ENCODE measurements around the gene TMC1.
A peak's percentile ranks its signal among the peaks of the same experiment; 100 is the strongest.

Gene TMC1

DNA sequence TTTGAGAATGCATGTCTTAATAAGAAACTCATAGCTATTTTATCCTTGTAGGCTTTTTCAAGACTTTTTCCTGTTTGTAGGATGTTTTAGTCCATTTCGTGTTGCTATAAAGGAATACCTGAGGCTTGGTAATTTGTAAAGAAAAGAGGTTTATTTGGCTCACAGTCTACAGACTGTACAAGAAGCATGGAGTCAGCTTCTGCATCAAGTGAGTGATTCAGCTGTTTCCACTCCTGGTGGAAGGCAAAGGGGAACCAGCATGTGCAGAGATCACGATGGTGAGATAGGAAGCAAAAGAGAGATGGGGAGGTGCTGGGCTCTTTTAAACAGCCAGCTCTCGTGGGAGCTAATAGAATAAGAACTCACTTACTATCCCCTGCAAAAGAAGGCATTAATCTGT lies 254.2 kb downstream of the TMC1 start:
- Histone ChIP-seq H3K4ac (ENCODE audit: low read depth in 1 of 2, low read length in 2 of 2) (no peak overlapping the region), H2BK15ac (ENCODE audit: low read depth, poor library complexity, severe bottlenecking) (no peak overlapping the region), H4K8ac (ENCODE audit: low read length) (no peak overlapping the region), H3K27me3 (ENCODE audit: control insufficient read depth in 1 of 2, insufficient read depth in 1 of 2, low read length in 2 of 2) (peaks cover 0 to 5% of the 10 kb centered on the region in 2 experiments), H4K91ac (ENCODE audit: low read length) (no peak overlapping the region), H3K18ac (ENCODE audit: low read depth in 1 of 2, low read length in 2 of 2) (no peak overlapping the region), H3K9me3 (ENCODE audit: control insufficient read depth, low read length) (no peaks in the 10 kb centered on the region), H3K4me2 (ENCODE audit: low read length, poor library complexity, severe bottlenecking) (no peak overlapping the region), H3K4me3 (ENCODE audit: insufficient read depth in 1 of 2, low read depth in 1 of 2, low read length in 2 of 2) (no peak overlapping the region), H2AK5ac (ENCODE audit: low read length, severe bottlenecking) (no peak overlapping the region), H3K23ac (ENCODE audit: low read length in 2 of 2) (no peak overlapping the region), H2BK120ac (ENCODE audit: low read depth, low read length) (no peak overlapping the region), H3K36me3 (ENCODE audit: control insufficient read depth in 1 of 2, insufficient read depth in 2 of 2, low read depth in 1 of 2, low read length in 2 of 2) (no peaks in the 10 kb centered on the region), H3K79me1 (replicated peaks; ENCODE audit: low read length, poor library complexity, severe bottlenecking) (no peaks in the 10 kb centered on the region), H2BK5ac (ENCODE audit: low read depth, low read length, poor library complexity, severe bottlenecking) (no peak overlapping the region), H2AFZ (ENCODE audit: low read depth, low read length) (no peak overlapping the region), H3K4me1 (ENCODE audit: control insufficient read depth, insufficient read depth, low read depth, low read length) (no peaks in the 10 kb centered on the region), H2BK12ac (ENCODE audit: low read length in 2 of 2) (no peak overlapping the region), H3K9ac (ENCODE audit: low read length) (no peak overlapping the region), H3K14ac (ENCODE audit: low read length in 2 of 2) (no peak overlapping the region), H3K27ac (ENCODE audit: low read length, poor library complexity, severe bottlenecking) (no peak overlapping the region)
- WGBS, result 41% methylated on average over 2 of the region's 3 CpGs
- DNase-seq, result no peak

DNA sequence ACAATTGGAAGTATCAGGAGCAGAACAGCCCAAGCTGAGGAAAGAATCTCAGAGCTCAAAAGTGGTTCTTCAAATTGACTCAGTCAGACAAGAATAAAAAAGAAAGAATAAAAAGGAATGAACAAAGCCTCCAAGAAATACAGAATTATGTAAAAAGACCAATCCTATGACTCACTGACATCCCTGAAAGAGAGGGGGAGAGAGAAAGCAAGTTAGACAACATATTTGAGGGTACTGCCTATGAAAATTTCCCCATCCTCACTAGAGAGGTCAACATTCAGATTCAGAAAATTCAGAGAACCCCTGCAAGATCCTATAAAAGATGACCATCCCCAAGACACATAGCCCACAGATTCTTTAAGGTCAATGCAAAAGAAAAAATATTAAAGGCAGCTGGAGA lies 258.2 kb downstream of the TMC1 start:
- Histone ChIP-seq H2AFZ (ENCODE audit: low read depth, low read length) (no peak overlapping the region), H3K27me3 (ENCODE audit: control insufficient read depth in 1 of 2, insufficient read depth in 1 of 2, low read length in 2 of 2) (peaks cover 0 to 5% of the 10 kb centered on the region in 2 experiments), H3K9me3 (ENCODE audit: control insufficient read depth, low read length) (peaks cover 7% of the 10 kb centered on the region), H2BK120ac (ENCODE audit: low read depth, low read length) (no peak overlapping the region), H2AK5ac (ENCODE audit: low read length, severe bottlenecking) (no peak overlapping the region), H3K27ac (ENCODE audit: low read length, poor library complexity, severe bottlenecking) (no peak overlapping the region), H3K23ac (ENCODE audit: low read length in 2 of 2) (no peak overlapping the region), H3K4me3 (ENCODE audit: insufficient read depth in 1 of 2, low read depth in 1 of 2, low read length in 2 of 2) (no peak overlapping the region), H3K4me2 (ENCODE audit: low read length, poor library complexity, severe bottlenecking) (no peak overlapping the region), H3K14ac (ENCODE audit: low read length in 2 of 2) (no peak overlapping the region), H3K18ac (ENCODE audit: low read depth in 1 of 2, low read length in 2 of 2) (no peak overlapping the region), H3K9ac (ENCODE audit: low read length) (no peak overlapping the region), H2BK12ac (ENCODE audit: low read length in 2 of 2) (no peak overlapping the region), H2BK5ac (ENCODE audit: low read depth, low read length, poor library complexity, severe bottlenecking) (no peak overlapping the region), H4K91ac (ENCODE audit: low read length) (no peak overlapping the region), H3K79me1 (replicated peaks; ENCODE audit: low read length, poor library complexity, severe bottlenecking) (no peaks in the 10 kb centered on the region), H2BK15ac (ENCODE audit: low read depth, poor library complexity, severe bottlenecking) (no peak overlapping the region), H3K4me1 (ENCODE audit: control insufficient read depth, insufficient read depth, low read depth, low read length) (no peaks in the 10 kb centered on the region), H3K36me3 (ENCODE audit: control insufficient read depth in 1 of 2, insufficient read depth in 2 of 2, low read depth in 1 of 2, low read length in 2 of 2) (no peaks in the 10 kb centered on the region), H4K8ac (ENCODE audit: low read length) (no peak overlapping the region), H3K4ac (ENCODE audit: low read depth in 1 of 2, low read length in 2 of 2) (no peak overlapping the region)
- DNase-seq, result no peak

DNA sequence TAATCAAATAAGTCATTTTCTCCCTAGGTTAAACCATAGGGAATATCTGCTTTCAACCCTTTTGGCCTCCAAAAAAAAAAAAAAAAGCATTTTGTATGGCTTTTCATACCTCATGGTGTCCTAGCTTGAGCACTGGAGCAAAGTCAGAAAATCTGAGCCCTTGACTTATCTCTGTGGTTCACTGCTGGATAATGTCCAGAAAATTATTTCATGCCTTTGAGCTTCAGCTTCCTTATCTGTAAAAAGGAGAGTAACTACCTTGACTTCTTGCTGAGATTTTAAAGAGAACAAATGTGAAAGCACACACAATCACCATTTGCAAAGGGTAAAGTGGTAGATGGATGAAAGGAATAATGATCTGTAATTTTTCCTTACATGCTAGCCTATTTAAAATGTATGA lies 265.5 kb downstream of the TMC1 start:
- Histone ChIP-seq H4K8ac (ENCODE audit: low read length) (no peak overlapping the region), H4K91ac (ENCODE audit: low read length) (no peak overlapping the region), H2BK15ac (ENCODE audit: low read depth, poor library complexity, severe bottlenecking) (no peak overlapping the region), H3K23ac (ENCODE audit: low read length in 2 of 2) (no peak overlapping the region), H3K36me3 (ENCODE audit: control insufficient read depth in 1 of 2, insufficient read depth in 2 of 2, low read depth in 1 of 2, low read length in 2 of 2) (no peaks in the 10 kb centered on the region), H3K79me1 (replicated peaks; ENCODE audit: low read length, poor library complexity, severe bottlenecking) (no peaks in the 10 kb centered on the region), H3K27me3 (ENCODE audit: control insufficient read depth in 1 of 2, insufficient read depth in 1 of 2, low read length in 2 of 2) (no peaks in the 10 kb centered on the region), H3K9me3 (ENCODE audit: control insufficient read depth, low read length) (peaks cover 7% of the 10 kb centered on the region), H3K4ac (ENCODE audit: low read depth in 1 of 2, low read length in 2 of 2) (no peak overlapping the region), H2BK120ac (ENCODE audit: low read depth, low read length) (no peak overlapping the region), H3K4me3 (ENCODE audit: insufficient read depth in 1 of 2, low read depth in 1 of 2, low read length in 2 of 2) (no peak overlapping the region), H3K4me1 (ENCODE audit: control insufficient read depth, insufficient read depth, low read depth, low read length) (no peaks in the 10 kb centered on the region), H3K27ac (ENCODE audit: low read length, poor library complexity, severe bottlenecking) (no peak overlapping the region), H3K9ac (ENCODE audit: low read length) (no peak overlapping the region), H2AK5ac (ENCODE audit: low read length, severe bottlenecking) (no peak overlapping the region), H3K4me2 (ENCODE audit: low read length, poor library complexity, severe bottlenecking) (no peak overlapping the region), H2AFZ (ENCODE audit: low read depth, low read length) (no peak overlapping the region), H3K14ac (ENCODE audit: low read length in 2 of 2) (no peak overlapping the region), H2BK12ac (ENCODE audit: low read length in 2 of 2) (no peak overlapping the region), H2BK5ac (ENCODE audit: low read depth, low read length, poor library complexity, severe bottlenecking) (no peak overlapping the region), H3K18ac (ENCODE audit: low read depth in 1 of 2, low read length in 2 of 2) (no peak overlapping the region)
- DNase-seq, result no peak

DNA sequence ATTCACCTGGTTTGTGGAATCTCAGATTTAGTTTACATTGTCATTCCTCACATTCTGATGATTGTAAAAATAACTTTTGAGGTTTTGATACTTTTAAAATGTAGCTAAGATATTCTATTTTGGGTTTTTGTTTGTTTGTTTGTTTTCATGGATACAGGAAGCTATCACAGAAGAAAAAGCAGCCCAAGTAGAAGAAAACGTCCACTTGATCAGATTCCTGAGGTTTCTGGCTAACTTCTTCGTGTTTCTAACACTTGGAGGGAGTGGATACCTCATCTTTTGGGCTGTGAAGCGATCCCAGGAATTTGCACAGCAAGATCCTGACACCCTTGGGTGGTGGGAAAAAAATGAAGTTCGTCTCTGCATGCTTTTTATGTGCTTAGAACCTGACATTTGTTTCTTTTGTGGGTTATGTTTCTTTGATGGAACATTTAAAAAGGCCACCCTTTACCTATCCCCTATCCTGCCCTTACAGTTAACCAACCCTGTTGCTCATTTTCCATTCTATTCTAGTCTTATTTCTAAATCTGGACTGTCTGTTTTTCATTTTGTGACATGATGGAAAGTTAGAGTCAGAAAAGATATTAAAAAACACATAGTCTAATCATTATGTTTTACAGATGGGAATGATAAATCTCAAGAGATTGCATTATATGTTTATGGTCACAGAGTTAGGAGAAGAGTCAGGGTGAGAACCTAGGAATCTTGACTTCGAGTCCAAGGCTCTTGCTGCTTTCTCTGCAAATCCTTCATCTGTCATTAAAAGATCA lies 267.7 kb downstream of the TMC1 start:
- no peak overlapping the region for H2BK12ac ChIP-seq (ENCODE audit: low read length in 2 of 2)
- H3K9ac ChIP-seq (ENCODE audit: low read length), result peak overlapping the region; percentile 41
- H2AFZ ChIP-seq (ENCODE audit: low read depth, low read length), result no peak overlapping the region
- H2AK5ac ChIP-seq (ENCODE audit: low read length, severe bottlenecking), result no peak overlapping the region
- no peak overlapping the region for H3K4ac ChIP-seq (ENCODE audit: low read depth in 1 of 2, low read length in 2 of 2)
- no peaks in the 10 kb centered on the region for H3K4me1 ChIP-seq (ENCODE audit: control insufficient read depth, insufficient read depth, low read depth, low read length)
- H3K4me3 ChIP-seq (ENCODE audit: insufficient read depth in 1 of 2, low read depth in 1 of 2, low read length in 2 of 2), result no peak overlapping the region
- no peak overlapping the region for H4K91ac ChIP-seq (ENCODE audit: low read length)
- H3K4me2 ChIP-seq (ENCODE audit: low read length, poor library complexity, severe bottlenecking), result no peak overlapping the region
- no peak overlapping the region for H3K18ac ChIP-seq (ENCODE audit: low read depth in 1 of 2, low read length in 2 of 2)
- no peak overlapping the region for H2BK120ac ChIP-seq (ENCODE audit: low read depth, low read length)
- H3K79me1 ChIP-seq (replicated peaks; ENCODE audit: low read length, poor library complexity, severe bottlenecking), result no peaks in the 10 kb centered on the region
- H3K14ac ChIP-seq (ENCODE audit: low read length in 2 of 2), result no peak overlapping the region
- H4K8ac ChIP-seq (ENCODE audit: low read length), result no peak overlapping the region
- no peak overlapping the region for H2BK5ac ChIP-seq (ENCODE audit: low read depth, low read length, poor library complexity, severe bottlenecking)
- 34% methylated on average over 4 of the region's 5 CpGs for WGBS
- H3K23ac ChIP-seq (ENCODE audit: low read length in 2 of 2), result no peak overlapping the region
- peaks cover 4% of the 10 kb centered on the region for H3K9me3 ChIP-seq (ENCODE audit: control insufficient read depth, low read length)
- no peak overlapping the region for H2BK15ac ChIP-seq (ENCODE audit: low read depth, poor library complexity, severe bottlenecking)
- no peak overlapping the region for H3K27ac ChIP-seq (ENCODE audit: low read length, poor library complexity, severe bottlenecking)
- DNase-seq, result no peak
- no peaks in the 10 kb centered on the region for H3K36me3 ChIP-seq (ENCODE audit: control insufficient read depth in 1 of 2, insufficient read depth in 2 of 2, low read depth in 1 of 2, low read length in 2 of 2)
- H3K27me3 ChIP-seq (ENCODE audit: control insufficient read depth in 1 of 2, insufficient read depth in 1 of 2, low read length in 2 of 2), result no peaks in the 10 kb centered on the region

All from mesenchymal stem cell (in vitro differentiated cells and primary cell).